NCI-H2107 (cell line): ENCODE results near the gene MARK2.
"Not testable (repeated sequence)": the region's sequence is repeated elsewhere in the genome, so short reads cannot be mapped to it uniquely, and the experiment has no call there.

Experiments used
- DNase-seq: peaks from one replicate; lab custom pipeline; 2025; lab: John Stamatoyannopoulos, UW

MARK2 gene

GRCh38 chr11:63854696-63855095, 15.8 kb downstream of the MARK2 start:
- DNase-seq = no peak

- DNase-seq = no peak
These were observed 17.1 kb downstream of the MARK2 start for GRCh38 chr11:63855975-63856374.

- DNase-seq = no peak
These were observed 20.0 kb downstream of the MARK2 start for GRCh38 chr11:63858628-63859550.

GRCh38 chr11:63862923-63863322, 24.0 kb downstream of the MARK2 start:
- DNase-seq = no peak

GRCh38 chr11:63863620-63864019, 24.7 kb downstream of the MARK2 start:
- not testable (repeated sequence) for DNase-seq

GRCh38 chr11:63866211-63866610, 27.3 kb downstream of the MARK2 start:
- peak; percentile 38 for DNase-seq

GRCh38 chr11:63867511-63867910, 28.6 kb downstream of the MARK2 start:
- DNase-seq = no peak

- no peak for DNase-seq
These were observed 29.6 kb downstream of the MARK2 start for GRCh38 chr11:63868399-63869064.

GRCh38 chr11:63869171-63869591, 30.3 kb downstream of the MARK2 start:
- DNase-seq = no peak

GRCh38 chr11:63869683-63870082, 30.8 kb downstream of the MARK2 start:
- no peak for DNase-seq

GRCh38 chr11:63870351-63871140, 31.6 kb downstream of the MARK2 start:
- no peak for DNase-seq

GRCh38 chr11:63871962-63872799, 33.3 kb downstream of the MARK2 start:
- peak; percentile 36 for DNase-seq

- DNase-seq = no peak
These were observed 33.9 kb downstream of the MARK2 start for GRCh38 chr11:63872800-63873197.

- no peak for DNase-seq
These were observed 34.4 kb downstream of the MARK2 start for GRCh38 chr11:63873311-63873710.

- no peak for DNase-seq
These were observed 35.6 kb downstream of the MARK2 start for GRCh38 chr11:63874511-63874910.

- DNase-seq = no peak
These were observed 36.7 kb downstream of the MARK2 start for GRCh38 chr11:63875506-63876065.

- no peak for DNase-seq
These were observed 37.7 kb downstream of the MARK2 start for GRCh38 chr11:63876616-63877015.

- no peak for DNase-seq
These were observed 38.8 kb downstream of the MARK2 start for GRCh38 chr11:63877658-63878241.

GRCh38 chr11:63879598-63880402, 40.9 kb downstream of the MARK2 start:
- no peak for DNase-seq

GRCh38 chr11:63880403-63880790, 41.5 kb downstream of the MARK2 start:
- DNase-seq = no peak
